CD4-positive, CD25-positive, alpha-beta regulatory T cell (primary cell): Measurements from ENCODE around the gene PRDM16. TPM values are rescaled to one million over a fixed set of nuclear protein-coding genes. Genes with fewer than 3 reads are reported as not detected.

Source experiments
- ATAC-seq, 2 donors: fragments of 150-1000 bp; cut with Tn5 transposase; one replicate each; pipeline ENCODE4 v1.10.0; 2021; ENCODE audit warnings: low read depth in 2 of 2, moderate number of reproducible peaks in 2 of 2, moderate library complexity in 1 of 2
- DNase-seq, 3 donors: peaks; one replicate each; pipeline versions ENCODE4 v3.0.0 to v3.0.0-alpha.2; 2012 to 2022; ENCODE audit warnings: mixed read lengths in 1 of 3
- H3K27ac ChIP-seq: one replicate; pipeline ENCODE4 v1.7.0; 2013; ENCODE audit warnings: mild to moderate bottlenecking, low read length; ENCODE audit not compliant: insufficient read depth, poor library complexity, severe bottlenecking
- H3K27me3 ChIP-seq: one replicate; pipeline ENCODE4 v1.7.0; 2013; ENCODE audit warnings: low read length; ENCODE audit not compliant: control insufficient read depth, insufficient read depth
- H3K36me3 ChIP-seq: one replicate; pipeline ENCODE4 v1.7.0; 2013; ENCODE audit warnings: mild to moderate bottlenecking, low read length, moderate library complexity; ENCODE audit not compliant: control insufficient read depth, insufficient read depth
- H3K4me1 ChIP-seq: 2 replicates; pipeline ENCODE4 v1.7.0; 2013; ENCODE audit warnings: mild to moderate bottlenecking, low read length; ENCODE audit not compliant: insufficient read depth, control insufficient read depth, poor library complexity, severe bottlenecking
- H3K4me3 ChIP-seq: one replicate; pipeline ENCODE4 v1.7.0; 2013; ENCODE audit warnings: low read depth, mild to moderate bottlenecking, low read length, moderate library complexity
- H3K9me3 ChIP-seq, 2 experiments: 1 replicate in 1 of 2; 2 replicates in 1 of 2; pipeline ENCODE4 v1.7.0; 2013; ENCODE audit warnings: low read length in 2 of 2, mild to moderate bottlenecking in 1 of 2, moderate library complexity in 1 of 2; ENCODE audit not compliant: control insufficient read depth in 2 of 2
- H3K27ac Mint-ChIP-seq, 3 donors: one replicate each; pipeline ENCODE4 v1.8.0; 2020 to 2022; ENCODE audit warnings: mild to moderate bottlenecking in 3 of 3, mixed read lengths in 3 of 3, moderate library complexity in 2 of 3
- H3K27me3 Mint-ChIP-seq: one replicate; pipeline ENCODE4 v1.8.0; 2022; ENCODE audit warnings: mild to moderate bottlenecking, mixed read lengths
- H3K36me3 Mint-ChIP-seq: one replicate; pipeline ENCODE4 v1.8.0; 2020; ENCODE audit warnings: mixed read lengths
- H3K4me1 Mint-ChIP-seq, 4 donors: one replicate each; pipeline ENCODE4 v1.8.0; 2020 to 2022; ENCODE audit warnings: mixed read lengths in 4 of 4, mild to moderate bottlenecking in 1 of 4
- H3K4me3 Mint-ChIP-seq, 4 donors: one replicate each; pipeline ENCODE4 v1.8.0; 2020 to 2022; ENCODE audit warnings: mild to moderate bottlenecking in 4 of 4, mixed read lengths in 4 of 4, moderate library complexity in 3 of 4
- H3K9me3 Mint-ChIP-seq, 7 donors: one replicate each; pipeline ENCODE4 v1.8.0; 2020 to 2022; ENCODE audit warnings: mixed read lengths in 7 of 7, mild to moderate bottlenecking in 3 of 7, moderate library complexity in 2 of 7
- polyA plus RNA-seq, 4 donors: library from polyadenylated mRNA; unstranded; fragments of 300-500 nt; fragmentation: Illumina TruSeq; gene quantifications; one replicate each; pipeline ENCODE4 v1.2.3, GENCODE V29; 2021
- total RNA-seq: library from RNA; stranded (reverse); gene quantifications from one replicate; pipeline ENCODE4 v1.2.3, GENCODE V29; 2022

PRDM16 gene
- total and polyA plus RNA-seq, 5 donors from 2014 or later: 0.27 TPM; not detected in 4

DNA sequence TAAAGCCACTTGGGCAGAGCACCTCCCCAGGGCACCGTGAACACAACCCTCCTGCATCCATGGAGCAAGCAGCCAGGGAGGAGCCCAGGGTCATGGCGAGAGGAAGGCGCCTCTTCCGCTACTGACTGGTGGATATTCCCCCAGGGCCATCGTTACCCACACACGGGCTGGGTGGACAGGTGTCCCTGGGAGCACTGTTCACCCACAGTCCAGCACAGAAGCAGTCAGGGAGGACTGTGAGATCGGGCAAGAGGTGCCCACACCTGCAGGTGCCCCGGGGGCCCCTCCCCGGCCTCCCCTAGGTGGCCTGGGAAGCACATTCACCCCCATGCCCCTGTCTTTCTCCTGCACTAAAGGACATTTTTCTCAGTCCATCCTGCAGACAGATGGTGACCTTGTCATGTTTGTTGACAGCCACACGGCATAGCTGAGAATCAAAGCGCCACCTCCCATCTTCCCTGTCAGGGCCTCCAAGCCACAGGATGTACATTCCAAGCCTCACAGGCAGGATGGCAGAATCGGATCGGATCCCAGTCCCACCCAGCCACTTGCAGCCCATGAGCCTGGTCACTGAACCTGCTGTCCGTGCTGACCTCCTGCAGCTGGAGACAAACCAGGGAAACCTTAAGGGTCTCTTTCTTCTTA lies 160.2 kb downstream of the PRDM16 start:
- no peaks in the 10 kb centered on the region for H3K36me3 Mint-ChIP-seq
- DNase-seq (no peak), ATAC-seq (no peak)
- no peaks in the 10 kb centered on the region for H3K27me3 ChIP-seq
- H3K4me1 Mint-ChIP-seq: no peaks in the 10 kb centered on the region
- no peak overlapping the region for H3K27ac ChIP-seq
- no peaks in the 10 kb centered on the region for H3K27me3 Mint-ChIP-seq
- H3K4me3 ChIP-seq: no peak overlapping the region
- H3K27ac Mint-ChIP-seq: no peak overlapping the region
- no peaks in the 10 kb centered on the region for H3K9me3 Mint-ChIP-seq
- H3K4me3 Mint-ChIP-seq: no peak overlapping the region
- H3K4me1 ChIP-seq: no peaks in the 10 kb centered on the region
- H3K9me3 ChIP-seq: no peaks in the 10 kb centered on the region
- no peaks in the 10 kb centered on the region for H3K36me3 ChIP-seq

DNA sequence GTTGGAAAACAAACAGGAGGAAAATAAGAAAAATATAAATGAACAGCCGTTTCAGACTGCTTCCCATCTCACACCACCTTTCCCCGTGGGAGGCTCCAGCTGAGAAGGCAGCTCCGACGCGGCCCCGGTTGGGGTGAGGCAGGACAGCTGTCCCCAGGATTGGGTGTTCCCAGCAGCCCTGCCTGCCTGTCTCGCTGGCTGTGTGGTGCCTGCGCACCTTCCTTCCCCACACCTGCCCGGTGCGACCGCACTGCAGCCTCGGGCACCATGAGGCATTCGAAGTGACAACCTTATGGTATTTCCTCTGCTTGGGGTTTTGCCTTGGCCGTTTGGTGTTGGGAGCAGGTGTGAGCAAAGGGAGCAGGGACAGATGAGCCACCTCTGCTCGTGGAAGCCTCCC lies 161.6 kb downstream of the PRDM16 start:
- no peak overlapping the region for H3K4me3 ChIP-seq
- no peaks in the 10 kb centered on the region for H3K36me3 ChIP-seq
- ATAC-seq (no peak), DNase-seq (no peak)
- H3K4me1 Mint-ChIP-seq: no peaks in the 10 kb centered on the region
- no peak overlapping the region for H3K4me3 Mint-ChIP-seq
- no peaks in the 10 kb centered on the region for H3K36me3 Mint-ChIP-seq
- H3K4me1 ChIP-seq: no peaks in the 10 kb centered on the region
- no peaks in the 10 kb centered on the region for H3K27me3 Mint-ChIP-seq
- H3K27ac Mint-ChIP-seq: no peak overlapping the region
- no peaks in the 10 kb centered on the region for H3K27me3 ChIP-seq
- H3K27ac ChIP-seq: no peak overlapping the region
- no peaks in the 10 kb centered on the region for H3K9me3 Mint-ChIP-seq
- no peaks in the 10 kb centered on the region for H3K9me3 ChIP-seq

DNA sequence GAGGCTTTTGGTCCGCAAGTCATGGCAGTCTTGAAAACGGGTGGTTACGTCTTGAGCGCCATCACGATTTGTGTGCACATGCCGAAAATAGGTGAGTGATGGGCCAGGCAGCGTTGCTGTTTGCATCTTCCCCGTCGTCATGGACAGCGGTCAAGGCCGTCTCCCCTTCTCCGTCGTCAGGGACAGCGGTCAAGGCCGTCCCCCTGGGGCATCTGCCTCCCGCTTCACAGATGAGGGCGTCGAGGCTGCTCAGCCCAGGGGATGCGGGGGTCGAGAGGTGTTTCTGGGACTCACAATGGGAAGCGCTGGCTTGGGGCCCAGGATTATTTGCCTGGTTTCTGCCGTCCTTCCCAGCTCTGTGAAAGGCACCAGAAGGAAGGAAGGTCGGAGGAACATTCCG lies 162.2 kb downstream of the PRDM16 start:
- Histone ChIP-seq H3K4me1 (no peaks in the 10 kb centered on the region), H3K27ac (no peak overlapping the region), H3K4me3 (no peak overlapping the region), H3K27me3 (no peaks in the 10 kb centered on the region), H3K9me3 (no peaks in the 10 kb centered on the region), H3K36me3 (no peaks in the 10 kb centered on the region)
- Mint-ChIP-seq H3K27me3 (no peaks in the 10 kb centered on the region), H3K4me1 (no peaks in the 10 kb centered on the region), H3K36me3 (no peaks in the 10 kb centered on the region), H3K4me3 (no peak overlapping the region), H3K27ac (no peak overlapping the region), H3K9me3 (no peaks in the 10 kb centered on the region)
- ATAC-seq (no peak), DNase-seq (no peak)

DNA sequence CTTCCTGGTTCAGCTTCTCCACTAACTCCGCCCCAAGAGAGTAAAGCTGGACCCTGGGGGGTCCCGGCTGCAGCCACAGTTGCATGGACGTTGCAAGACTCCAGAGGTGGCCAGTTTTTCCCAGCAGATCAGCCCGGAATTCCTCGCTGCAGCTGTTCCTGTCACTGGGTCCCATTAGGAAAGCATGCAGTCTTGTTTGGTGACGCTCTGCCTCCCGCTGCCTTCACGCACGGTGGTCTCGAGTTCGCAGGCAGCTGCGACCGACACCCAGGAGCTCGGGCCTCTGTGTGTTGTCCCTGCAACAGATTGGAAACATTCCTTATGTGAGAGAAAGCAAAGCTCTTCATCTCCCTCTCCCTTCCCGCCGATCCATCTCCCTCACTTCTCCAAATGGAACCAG lies 162.8 kb downstream of the PRDM16 start:
- Mint-ChIP-seq H3K4me3 (no peak overlapping the region), H3K27me3 (no peaks in the 10 kb centered on the region), H3K27ac (no peak overlapping the region), H3K4me1 (no peaks in the 10 kb centered on the region), H3K36me3 (no peaks in the 10 kb centered on the region), H3K9me3 (no peaks in the 10 kb centered on the region)
- no peaks in the 10 kb centered on the region for H3K36me3 ChIP-seq
- ATAC-seq (no peak), DNase-seq (no peak)
- no peaks in the 10 kb centered on the region for H3K27me3 ChIP-seq
- H3K9me3 ChIP-seq: no peaks in the 10 kb centered on the region
- H3K4me1 ChIP-seq: no peaks in the 10 kb centered on the region
- no peak overlapping the region for H3K4me3 ChIP-seq
- H3K27ac ChIP-seq: no peak overlapping the region

DNA sequence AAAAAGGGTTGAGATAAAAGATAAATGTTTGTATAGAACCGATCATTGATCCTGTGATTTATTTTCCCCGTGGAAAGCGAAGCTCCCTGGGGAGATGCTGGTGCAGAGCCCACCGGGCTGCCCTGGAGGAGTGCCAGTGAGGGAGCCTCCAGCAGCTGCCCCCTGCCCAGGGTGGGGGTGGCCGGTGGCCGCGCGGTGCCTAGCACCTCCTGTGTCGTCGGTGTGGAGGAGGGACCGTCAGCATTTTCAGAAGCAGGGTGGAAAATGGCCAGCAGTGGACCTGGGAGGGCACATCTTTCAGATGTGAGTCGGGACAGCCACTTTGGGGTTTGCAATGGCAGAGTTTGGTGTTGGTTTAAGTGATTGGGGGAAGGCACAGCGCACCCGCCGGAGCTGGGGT lies 164.0 kb downstream of the PRDM16 start:
- Mint-ChIP-seq H3K4me1 (no peaks in the 10 kb centered on the region), H3K9me3 (no peaks in the 10 kb centered on the region), H3K4me3 (no peak overlapping the region), H3K27ac (no peak overlapping the region), H3K36me3 (no peaks in the 10 kb centered on the region), H3K27me3 (no peaks in the 10 kb centered on the region)
- H3K36me3 ChIP-seq: no peaks in the 10 kb centered on the region
- ATAC-seq: no peak
- no peaks in the 10 kb centered on the region for H3K9me3 ChIP-seq
- no peak overlapping the region for H3K4me3 ChIP-seq
- DNase-seq: no peak
- no peaks in the 10 kb centered on the region for H3K27me3 ChIP-seq
- no peaks in the 10 kb centered on the region for H3K4me1 ChIP-seq
- H3K27ac ChIP-seq: no peak overlapping the region

DNA sequence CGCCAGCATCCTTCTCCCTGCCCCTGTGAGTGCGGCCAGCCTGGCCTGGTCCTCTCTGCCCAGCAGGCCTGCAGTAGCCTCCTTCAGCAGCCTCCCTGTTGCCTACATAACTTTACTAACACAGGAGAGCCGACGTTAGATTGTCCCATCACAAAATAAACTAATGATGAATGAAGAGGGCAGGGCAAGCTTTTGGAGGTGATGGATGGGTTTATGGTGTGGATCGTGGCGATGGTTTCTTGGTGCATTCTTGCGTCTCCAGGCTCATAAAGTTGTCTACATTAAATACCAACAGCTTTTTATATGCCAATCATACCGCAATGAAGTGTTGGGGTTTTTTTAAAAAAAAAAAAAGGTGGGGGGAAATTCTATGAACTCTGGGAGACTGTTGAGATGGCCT lies 164.5 kb downstream of the PRDM16 start:
- Mint-ChIP-seq H3K27me3 (no peaks in the 10 kb centered on the region), H3K27ac (no peak overlapping the region), H3K4me3 (no peak overlapping the region), H3K36me3 (no peaks in the 10 kb centered on the region), H3K4me1 (no peaks in the 10 kb centered on the region), H3K9me3 (no peaks in the 10 kb centered on the region)
- H3K27ac ChIP-seq: no peak overlapping the region
- ATAC-seq (no peak), DNase-seq (no peak)
- H3K36me3 ChIP-seq: no peaks in the 10 kb centered on the region
- no peaks in the 10 kb centered on the region for H3K4me1 ChIP-seq
- no peak overlapping the region for H3K4me3 ChIP-seq
- no peaks in the 10 kb centered on the region for H3K9me3 ChIP-seq
- H3K27me3 ChIP-seq: no peaks in the 10 kb centered on the region

DNA sequence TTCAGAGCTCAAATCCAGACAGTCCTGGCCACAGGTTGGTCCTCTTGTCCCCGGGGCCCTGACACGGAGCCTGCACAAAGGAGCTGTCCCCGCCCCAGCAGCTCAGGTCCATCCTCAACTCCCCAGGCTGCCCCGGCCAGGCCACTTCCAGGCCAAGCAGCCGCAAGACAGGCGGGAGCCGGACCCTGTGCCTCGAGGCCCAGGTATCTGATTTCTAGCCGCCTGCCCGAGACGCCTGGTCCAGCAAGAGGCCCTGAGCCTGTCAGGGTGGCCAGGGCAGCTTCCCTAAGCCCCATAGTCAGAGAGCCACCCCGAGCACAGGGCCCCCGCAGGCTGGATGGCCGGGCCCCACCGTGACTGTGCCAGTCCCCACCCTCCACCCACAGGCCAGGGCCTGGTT lies 165.3 kb downstream of the PRDM16 start:
- Mint-ChIP-seq H3K9me3 (no peaks in the 10 kb centered on the region), H3K4me3 (no peak overlapping the region), H3K4me1 (no peaks in the 10 kb centered on the region), H3K27me3 (no peaks in the 10 kb centered on the region), H3K27ac (no peak overlapping the region), H3K36me3 (no peaks in the 10 kb centered on the region)
- Histone ChIP-seq H3K4me3 (no peak overlapping the region), H3K27me3 (no peaks in the 10 kb centered on the region), H3K27ac (no peak overlapping the region), H3K4me1 (no peaks in the 10 kb centered on the region), H3K36me3 (no peaks in the 10 kb centered on the region), H3K9me3 (no peaks in the 10 kb centered on the region)
- no peak for ATAC-seq
- DNase-seq: no peak

DNA sequence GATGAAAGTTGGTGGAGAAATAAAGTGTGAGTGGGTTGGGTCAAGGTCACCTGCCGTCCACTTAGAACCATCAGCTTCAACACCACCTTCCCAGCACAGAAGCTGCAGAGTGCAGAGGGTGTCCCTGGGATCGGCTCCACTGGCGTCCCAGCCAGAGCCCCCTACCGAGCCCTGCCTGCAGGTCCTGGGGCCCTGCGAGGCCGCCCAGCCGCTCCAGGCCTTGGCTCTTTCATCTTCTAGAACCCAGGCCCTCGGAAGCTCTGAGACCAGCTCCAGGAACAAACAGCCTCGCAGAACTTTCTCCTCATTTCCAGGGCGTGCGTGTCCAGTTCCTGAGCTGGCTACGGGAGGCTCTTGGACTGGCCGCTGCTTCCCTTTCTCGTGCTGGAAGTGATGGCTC lies 166.0 kb downstream of the PRDM16 start:
- Mint-ChIP-seq H3K9me3 (no peaks in the 10 kb centered on the region), H3K36me3 (no peaks in the 10 kb centered on the region), H3K27ac (no peak overlapping the region), H3K27me3 (no peaks in the 10 kb centered on the region), H3K4me3 (no peak overlapping the region), H3K4me1 (no peaks in the 10 kb centered on the region)
- Histone ChIP-seq H3K4me1 (no peaks in the 10 kb centered on the region), H3K27me3 (no peaks in the 10 kb centered on the region), H3K9me3 (no peaks in the 10 kb centered on the region), H3K27ac (no peak overlapping the region), H3K36me3 (no peaks in the 10 kb centered on the region), H3K4me3 (no peak overlapping the region)
- DNase-seq (no peak), ATAC-seq (no peak)
